DMS153 (cell line): ENCODE data around the gene NFATC2.
"Not testable (repeated sequence)": the region's sequence is repeated elsewhere in the genome, so short reads cannot be mapped to it uniquely, and the experiment has no call there.

Experiments used
- DNase-seq: peaks from one replicate; lab custom pipeline; 2025; lab: John Stamatoyannopoulos, UW

NFATC2 gene

DNA sequence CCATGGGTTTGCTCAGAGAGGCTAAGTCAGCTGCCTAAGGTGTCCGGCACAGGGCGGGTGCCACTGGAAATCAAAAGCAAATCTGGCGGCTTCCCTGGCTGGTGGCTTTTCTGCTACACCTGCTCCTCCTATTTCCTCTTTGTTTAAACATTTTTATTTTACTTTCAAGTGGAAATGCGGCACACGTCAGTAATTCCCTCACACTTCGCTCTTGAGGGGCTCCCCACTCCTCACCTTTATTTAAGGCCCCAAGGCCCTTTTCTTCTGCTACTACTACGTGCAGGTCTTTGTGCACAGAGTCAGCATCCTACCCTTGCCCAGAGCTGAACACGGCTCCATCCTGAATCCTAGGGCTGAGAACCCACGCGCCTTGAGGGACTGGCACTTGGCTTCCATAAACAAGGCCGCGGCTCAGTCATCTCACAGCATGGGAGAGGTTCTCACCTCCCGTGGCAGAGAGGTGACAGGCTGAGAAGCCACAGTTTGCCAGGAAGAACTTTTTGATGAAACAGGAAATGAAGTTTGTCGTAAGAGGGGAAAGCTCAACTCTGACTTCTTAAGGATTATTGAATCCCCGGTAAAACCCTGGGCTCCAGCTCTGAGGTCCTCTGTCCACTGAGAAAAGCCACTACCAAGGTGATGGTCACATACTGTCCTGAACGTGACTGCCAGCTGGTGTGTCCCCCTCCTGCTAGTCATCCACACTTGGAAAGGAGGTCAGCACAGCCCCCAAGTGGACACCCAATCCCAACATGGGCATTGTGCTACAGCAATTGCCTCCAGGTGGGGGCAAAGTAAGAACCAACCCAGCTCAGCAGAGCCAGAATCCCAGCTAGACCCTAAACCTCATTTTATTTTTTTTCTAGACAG, 48.0 kb downstream of the NFATC2 start:
- DNase-seq: no peak

DNA sequence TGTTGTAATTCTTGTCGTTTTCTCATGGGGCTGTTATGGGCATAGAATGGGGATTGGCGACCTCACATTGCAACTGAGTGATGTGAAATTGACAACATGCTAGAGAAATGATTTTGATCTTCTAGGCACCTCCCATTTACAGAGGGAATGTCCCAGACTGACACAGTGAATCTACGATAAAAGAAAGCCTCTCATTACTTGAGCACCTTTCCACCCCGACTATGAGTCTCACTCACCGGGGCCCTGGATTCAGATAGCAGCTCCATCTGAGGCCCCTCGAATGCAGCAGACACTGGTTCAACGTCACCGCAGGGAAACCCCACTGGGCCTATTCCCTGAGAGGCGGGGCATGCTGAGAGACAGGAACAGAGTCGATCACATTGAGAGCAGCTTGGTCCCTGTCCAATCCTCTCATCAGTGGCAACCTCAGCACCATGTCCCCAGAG, 49.1 kb downstream of the NFATC2 start:
- no peak for DNase-seq

DNA sequence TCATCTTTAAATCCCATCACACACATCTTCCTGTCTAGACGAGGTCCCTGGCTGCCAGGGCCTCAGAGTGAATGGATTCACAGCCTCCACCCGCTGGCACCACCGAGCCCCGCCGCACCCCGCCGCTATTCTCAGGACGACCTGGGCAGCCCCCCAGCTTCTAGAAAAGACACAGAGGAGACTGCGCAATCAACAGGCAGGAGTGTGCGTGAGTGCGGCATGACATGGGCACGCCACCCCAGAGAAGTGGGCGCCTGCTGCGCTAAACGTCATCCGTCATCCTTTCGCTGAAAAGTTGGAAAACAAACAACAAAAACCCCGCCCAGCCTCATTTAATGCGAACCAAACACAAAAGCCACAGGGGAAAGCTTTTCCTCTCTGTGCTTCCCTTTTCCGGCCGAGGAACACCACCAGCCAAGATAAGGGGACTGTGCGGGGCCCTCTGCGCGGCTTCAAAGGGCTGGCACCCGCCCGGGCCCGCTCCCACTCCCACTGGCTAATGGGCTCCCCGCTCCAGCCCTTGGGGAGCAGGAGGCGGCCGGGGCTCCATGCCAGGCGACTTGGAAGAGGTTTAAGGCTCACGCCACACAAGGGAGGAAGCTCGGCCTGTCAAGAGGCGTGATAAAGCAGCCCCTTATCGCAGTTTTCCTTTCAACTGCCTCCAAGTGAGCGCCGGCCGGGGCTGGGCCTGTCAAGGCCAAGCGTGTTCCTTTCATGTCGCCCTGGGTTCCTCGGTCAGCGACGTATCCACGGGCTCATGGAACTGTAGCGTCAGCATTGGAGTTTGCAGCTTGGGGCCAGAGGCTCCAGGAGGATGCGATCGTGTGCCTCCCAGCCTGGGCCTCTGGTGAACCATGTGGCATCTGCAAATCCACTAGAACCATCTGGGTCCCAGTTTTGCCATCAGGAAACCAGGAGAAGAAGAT, 50.1 kb downstream of the NFATC2 start:
- peak; percentile 22 for DNase-seq

DNA sequence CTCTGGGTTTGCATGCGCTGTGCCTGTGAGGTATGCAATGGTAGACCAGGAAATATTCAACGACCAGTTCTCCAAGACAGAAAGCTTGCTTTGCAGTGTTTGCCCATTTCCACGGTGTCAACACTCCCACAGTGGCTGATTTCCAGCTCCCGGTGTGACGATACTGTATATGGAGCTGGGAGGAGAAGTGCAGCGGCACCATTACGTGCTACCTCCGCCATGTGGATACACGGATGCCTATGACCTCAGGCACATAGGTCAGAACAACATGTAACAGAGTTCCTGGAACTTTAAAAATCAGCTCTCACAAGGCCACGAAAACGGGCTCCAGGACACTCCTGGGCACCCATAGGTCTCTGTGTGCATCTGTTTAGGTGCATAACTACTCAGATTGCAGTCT, 51.1 kb downstream of the NFATC2 start:
- DNase-seq: peak; percentile 8

DNA sequence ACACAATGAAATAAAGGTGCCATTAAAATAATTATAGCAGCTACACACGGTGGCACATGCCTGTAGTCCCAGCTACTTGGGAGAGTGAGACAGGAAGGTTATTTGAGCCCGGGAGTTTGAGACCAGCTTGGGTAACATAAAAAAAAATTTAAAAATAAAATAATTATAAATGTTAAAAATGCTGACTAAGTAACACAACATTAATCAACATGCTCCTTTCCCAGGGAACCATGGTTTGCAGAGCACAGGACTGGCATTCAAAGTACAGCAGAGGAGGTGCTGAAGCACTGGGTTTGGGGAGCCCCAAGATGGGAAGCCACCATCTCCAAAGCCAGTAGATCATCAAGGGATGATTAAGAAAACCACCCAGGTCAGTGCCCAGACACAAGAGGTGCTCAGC, 51.9 kb downstream of the NFATC2 start:
- DNase-seq: no peak

DNA sequence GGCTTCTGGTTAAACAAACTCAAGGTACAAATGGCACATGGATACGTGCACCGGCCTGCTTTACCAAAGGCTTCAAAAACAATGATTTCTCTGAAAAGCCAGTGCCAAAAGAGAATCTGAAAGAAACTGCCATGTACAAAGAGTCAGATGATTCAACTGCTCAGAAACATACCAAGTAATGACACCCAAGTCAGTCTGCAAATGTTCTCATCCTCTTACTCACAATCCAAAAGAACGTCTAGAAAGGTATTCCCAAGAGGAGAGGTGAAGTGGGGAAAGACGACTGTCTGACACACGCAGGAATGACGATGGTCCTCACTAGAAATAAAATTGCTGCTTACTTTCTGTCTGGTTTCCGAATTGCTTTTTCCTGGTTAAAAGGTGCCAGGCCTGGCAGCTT, 52.9 kb downstream of the NFATC2 start:
- no peak for DNase-seq

DNA sequence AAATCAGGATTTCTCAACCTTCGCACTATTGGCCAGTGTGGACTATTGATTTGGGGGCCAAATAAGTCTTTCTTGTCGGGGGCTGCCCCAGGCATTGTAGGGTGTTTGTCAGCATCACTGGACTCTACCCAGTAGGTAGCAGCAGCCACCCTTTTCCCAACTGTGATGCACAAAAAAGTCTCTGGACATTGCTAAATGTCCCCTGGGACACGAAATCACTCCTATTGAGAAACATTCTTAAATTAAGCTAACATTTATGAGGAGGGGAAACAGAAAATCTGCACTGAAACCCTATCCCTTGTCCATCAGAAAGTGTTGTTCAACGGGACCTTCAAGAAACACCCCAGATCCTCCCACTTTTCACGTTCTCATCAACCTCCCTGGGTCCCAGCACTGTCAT, 54.2 kb downstream of the NFATC2 start:
- DNase-seq: no peak

DNA sequence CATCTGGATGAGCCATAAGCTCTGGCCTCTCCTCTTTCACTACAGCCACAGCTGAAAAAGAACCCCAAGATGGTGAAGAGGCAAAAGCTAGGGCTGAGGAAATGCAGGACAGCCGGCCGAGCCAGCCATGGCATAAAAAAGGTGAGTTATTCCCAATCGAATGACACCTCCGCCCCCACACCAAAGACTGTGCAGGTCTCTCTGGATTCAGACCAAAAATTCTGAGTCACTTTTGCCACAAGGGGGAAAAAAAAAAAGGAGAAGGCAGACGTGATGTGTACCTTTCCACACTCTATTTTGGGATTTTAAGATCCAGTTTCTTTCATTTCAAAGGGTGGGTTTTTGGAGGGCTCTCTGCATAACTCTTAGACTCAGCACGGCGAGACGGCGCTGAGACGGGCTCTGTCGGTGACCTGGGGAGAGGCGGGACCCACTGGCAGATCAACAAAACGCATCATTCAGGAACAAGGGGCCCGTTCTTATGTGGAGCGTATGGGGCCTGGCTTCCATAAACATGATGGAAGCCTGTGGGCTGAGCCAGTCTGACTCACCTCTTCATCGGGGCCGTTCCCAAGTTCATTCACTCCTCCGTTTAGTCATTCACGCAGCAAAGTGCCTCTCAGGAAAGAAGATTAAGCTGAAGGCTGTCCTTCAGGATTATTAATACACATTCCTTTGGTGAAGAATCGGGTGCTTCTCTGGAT, 54.8 kb downstream of the NFATC2 start:
- DNase-seq: no peak

DNA sequence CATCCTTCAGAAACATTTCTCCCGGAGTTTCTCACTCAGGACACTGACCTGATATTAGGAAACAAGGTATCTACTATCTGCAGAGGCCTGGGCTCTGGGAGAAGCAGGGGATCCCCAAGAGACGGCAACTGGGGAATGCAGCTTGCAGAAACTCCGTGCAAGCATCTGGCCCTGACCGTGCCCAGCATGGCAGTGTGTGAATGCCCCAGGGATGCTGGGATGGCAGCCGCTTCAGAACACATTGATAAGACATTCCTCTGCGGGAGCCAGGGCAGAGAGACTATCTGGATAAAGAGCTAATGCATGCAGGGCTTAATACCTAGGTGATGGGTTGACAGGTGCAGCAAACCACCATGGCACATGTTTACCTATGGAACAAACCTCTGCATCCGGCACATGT, 55.4 kb downstream of the NFATC2 start:
- DNase-seq: no peak

DNA sequence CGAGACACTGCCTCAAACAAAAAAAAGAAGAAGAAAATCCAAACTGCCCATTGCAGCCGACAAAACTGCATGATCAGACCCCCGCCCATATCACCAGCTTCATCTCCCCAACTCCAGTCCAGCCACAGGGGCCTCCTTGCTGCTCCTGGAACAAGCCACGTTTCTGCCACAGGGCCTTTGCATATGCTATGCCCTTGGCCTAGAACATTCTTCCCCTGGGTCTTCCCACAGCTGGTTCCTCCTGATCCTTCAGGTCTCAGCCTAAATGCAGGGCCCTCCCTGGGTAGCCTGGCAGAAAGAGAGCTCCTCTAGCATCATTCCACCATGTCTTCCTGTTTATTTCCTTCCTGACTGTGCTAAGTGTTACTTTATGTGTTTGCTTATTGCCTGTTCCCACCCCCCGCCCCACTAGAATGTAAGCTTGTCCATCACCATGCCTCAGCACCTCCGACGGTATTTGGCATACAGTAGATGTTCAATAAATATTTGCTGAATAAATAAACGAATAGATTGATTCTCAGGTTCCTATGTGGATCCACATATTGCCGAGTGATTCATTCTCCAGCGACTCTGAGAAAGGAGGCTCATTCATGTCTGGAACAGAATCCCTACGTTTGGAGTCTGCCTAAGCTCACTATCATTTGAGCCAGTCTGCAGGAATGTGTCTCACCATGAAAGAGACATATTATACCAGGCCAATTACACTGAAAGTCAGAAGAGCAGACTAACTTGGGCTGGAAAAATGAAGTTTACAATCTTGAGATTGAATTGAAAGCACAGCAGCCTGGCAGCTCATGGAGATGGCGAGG, 56.1 kb downstream of the NFATC2 start:
- DNase-seq: no peak

DNA sequence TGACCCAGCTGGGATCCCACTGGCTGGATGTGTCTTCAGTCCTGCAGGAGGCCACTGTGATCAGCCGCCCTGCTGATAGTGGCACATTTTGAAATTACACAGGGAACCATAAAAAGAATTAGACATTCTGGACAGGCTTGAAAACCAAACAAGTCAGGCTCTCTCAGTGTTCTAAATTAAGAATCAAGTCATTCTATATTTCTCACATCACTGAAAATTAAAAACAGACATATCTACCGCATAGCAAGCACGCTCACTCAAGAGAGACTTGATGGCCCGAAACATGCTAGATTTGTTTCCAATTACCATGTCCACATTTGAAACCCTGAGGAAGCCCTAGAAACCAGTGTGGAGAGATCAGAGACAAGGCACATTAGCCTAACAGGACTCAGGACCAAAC, 57.7 kb downstream of the NFATC2 start:
- no peak for DNase-seq

DNA sequence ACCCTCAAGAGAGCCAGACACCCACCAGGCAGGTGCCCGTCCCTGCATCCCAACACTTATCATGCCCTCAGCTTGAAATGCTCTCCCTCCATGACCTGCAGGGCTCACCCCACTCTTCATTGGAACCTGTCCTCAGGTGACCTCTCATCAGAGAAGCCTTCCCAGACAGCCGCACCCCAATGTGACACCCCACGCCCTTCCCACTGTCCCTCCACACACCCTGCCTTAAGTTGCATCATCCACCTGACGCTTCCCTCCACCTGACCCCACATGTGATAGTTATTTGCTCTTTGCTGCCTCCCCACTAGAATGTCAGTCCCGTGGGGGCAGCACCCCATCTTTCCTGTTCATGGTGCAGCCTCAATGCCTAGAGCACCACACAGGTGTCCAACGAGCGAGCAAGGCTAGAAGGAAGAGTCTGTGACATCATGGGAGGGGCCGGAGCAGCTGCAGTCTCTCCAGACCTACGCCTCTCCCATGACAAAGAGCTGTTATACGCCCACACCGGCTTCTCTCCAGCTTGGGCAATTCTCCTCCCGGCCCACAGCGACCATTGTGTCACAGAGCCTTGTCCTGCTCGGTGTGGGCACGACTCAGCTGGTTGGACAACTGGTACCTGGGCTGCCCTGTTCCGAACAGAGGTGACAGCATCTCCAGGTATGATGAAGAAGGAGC, 58.2 kb downstream of the NFATC2 start:
- DNase-seq: no peak

DNA sequence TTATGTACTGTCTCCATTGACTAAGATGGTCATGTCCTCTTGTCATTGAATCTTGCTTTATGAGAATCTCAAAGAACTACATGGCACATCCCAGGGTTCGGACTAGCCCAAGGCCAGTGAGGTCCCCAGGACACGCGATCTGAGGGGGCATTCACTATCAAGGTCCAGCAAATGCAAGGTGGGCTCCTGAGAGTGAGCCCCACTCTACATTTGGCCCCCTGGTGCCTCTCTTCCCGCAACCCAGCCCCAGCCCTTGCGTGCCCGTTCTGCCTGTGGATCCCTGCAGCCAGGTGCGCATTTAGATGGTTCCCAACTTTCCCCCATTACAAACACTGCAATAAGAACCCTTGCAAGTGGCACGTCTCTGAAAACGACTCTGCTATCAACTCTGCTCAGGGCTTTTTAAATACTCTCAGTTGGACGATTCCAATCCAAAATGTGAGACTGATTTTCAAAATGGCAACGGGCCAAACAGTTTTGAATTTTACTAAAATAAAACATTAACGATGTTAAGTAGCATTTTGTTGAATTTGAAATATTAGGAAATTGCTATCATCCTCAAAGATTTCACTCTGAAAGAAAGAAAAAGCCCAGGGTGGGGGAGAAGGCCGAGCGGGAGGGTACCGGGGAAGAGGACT, 59.6 kb downstream of the NFATC2 start:
- no peak for DNase-seq

DNA sequence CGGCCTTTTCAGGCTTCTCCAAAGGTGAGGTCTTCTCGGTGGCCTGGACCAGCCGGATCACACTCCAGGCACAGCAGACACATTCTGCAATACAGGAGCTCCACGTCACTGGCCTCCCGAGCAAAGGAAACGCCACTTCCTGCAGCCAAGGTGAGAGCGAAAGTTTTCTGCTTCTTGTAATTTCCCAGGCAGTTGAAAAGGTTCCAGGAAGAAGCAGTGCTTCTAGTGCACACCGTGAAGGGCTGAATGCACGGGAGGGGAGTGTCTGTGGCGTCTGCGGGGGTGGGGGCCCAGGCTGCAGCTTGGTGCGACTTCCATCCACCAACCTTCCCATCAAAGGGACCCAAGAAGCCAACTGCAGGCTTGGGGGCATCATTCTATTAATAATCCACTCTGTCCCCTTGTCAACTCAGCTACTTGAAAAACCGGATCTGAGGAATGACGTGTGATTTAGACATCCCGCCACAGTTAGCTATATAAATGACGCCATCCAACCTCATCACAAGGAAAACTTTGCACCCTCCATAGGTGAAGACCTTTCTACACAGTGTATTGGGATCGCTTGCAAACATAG, 61.1 kb downstream of the NFATC2 start:
- no peak for DNase-seq

DNA sequence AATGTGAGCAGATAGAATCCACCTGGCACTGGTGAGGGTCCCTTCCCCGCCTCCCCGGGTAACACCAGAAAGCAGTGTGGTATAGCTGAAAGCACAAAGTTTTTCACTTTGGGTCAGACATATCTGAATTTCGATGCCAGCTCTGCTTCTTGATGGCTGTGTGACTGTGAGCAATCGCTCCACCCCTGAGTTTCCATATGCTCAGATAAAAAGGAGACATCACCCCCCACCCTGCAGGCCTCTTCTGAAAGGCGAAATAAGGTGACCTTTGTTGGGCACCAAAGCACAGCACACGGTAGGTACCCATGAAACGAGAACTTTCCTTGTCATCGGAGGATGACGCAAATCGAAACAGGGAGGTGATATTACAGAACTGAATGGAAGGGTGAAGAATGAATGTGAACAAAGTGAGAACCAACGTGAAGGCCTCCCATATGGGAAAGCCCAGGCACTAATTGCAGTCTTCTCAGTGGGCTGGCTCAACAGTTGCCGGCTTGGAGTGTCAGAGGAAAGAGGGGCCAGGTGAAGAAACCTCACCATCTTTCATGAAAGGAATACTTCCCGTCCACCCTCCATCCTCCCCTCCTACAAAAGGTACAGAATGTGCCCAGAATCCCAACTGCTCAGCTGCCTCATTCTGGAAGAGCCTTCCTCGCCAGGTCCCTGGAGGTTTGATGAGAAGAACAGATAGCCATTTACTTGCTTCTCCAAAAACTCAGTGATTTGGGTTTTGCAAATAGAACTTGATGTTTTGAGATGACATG, 61.8 kb downstream of the NFATC2 start:
- no peak for DNase-seq

DNA sequence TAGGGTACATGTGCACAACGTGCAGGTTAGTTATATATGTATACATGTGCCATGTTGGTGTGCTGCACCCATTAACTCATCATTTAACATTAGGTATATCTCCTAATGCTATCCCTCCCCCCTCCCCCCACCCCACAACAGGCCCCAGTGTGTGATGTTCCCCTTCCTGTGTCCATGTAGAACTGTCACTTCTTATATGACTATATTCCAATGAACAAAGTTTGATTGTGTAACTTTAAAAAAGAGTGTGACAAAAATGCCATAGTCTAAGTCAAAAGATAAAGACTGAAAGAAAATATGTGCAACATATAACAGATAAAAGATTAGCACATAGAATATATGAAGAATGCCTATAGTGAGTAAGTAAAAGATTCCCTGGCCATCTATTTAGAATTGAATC, 66.4 kb downstream of the NFATC2 start:
- DNase-seq: not testable (repeated sequence)

DNA sequence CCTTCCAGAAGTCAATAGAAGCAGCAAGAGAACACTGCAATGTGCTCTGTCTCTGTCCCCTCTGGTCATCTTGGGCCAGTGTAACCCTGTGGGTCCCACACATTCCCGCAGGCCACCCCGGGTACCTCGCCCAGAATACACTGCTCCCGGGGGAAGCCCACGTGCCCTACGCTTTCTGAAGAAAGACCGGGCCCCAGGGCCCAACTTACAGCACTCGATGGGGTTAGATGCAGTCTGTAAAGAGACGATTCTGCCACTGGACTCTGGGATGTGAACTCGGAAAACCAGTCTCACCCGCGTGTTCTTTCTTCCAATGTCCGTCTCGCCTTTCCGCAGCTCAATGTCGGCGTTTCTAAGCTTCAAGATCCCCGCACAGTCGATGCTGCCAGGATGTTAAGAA, 68.7 kb downstream of the NFATC2 start:
- no peak for DNase-seq

DNA sequence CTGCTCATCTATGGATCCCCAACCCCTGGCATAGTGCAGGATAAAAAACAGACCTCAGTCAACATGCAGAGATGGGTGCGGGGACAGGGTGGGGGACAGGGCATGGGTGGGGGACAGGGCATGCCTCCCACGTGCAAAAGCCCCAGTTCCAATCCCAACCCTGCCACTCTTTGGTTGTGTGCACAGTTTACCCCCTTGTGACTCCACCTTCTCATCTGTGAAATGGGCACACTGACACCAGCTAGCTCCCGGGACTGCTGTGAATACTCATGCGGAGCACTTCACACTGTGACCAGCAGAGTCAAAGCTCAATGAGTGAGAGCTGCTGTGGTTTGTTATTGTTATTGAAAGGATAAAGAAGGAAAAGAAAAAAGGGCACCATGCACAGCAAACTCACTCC, 69.3 kb downstream of the NFATC2 start:
- DNase-seq: no peak

DNA sequence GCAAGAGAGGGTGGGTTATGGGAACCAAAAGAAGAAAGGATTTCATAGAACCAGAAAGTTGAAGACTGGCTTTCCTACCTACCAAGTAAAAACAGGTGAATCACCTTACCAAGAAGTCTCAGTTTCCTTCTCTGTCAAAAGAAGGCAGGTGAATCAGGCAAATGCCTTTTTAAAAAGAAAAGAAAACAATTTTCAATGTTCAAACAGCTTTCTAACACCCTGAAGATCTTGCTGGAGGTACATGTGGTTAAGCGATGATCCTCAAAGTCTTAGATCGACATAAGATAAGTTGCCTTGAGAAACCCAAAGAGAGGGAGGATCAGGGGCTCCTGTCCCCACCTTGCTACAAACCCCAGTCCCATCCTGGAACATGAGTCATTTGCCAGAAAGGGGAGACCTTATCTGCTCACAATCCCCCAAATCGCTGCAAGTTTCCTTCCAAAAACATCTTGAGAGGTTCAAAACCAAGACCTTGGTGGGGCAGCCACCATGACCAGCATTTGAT, 71.6 kb downstream of the NFATC2 start:
- no peak for DNase-seq
